Measurements from ENCODE around the gene SLCO3A1.

Gene SLCO3A1

DNA sequence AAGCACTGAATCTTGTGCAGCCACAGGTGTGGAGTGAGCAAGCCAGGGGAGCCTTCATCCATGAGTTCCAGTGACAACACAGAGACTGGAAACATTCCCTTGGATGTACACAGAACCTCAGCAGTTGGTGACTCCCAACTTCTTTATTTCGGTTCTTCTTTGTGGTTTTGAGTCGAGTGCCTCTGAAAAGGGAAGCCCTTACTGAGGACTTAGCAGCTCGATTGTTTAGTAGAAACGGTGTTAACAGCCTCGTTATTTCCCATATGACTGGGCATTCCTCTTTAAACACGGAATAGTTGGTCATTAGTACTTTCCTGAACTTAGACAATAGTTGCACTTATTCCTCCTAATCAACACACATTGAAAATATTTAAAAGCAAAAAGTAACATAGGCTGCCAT, 7.7 kb downstream of the SLCO3A1 start:
- Histone ChIP-seq H3K9me3 (ENCODE audit: insufficient read depth, low read depth, low read length) (no peaks in the 10 kb centered on the region), H3K4me1 (ENCODE audit: insufficient read depth, low read length) (peaks cover 8% of the 10 kb centered on the region), H3K27me3 (ENCODE audit: insufficient read depth, low read length) (no peaks in the 10 kb centered on the region), H3K4me3 (ENCODE audit: low read length) (no peak overlapping the region), H3K9ac (ENCODE audit: low read depth, low read length) (no peak overlapping the region), H3K27ac (ENCODE audit: low read depth, low read length) (no peak overlapping the region), H3K36me3 (ENCODE audit: insufficient read depth, low read length) (no peaks in the 10 kb centered on the region)
- WGBS = 80% methylated on average over 6 of the region's 6 CpGs

DNA sequence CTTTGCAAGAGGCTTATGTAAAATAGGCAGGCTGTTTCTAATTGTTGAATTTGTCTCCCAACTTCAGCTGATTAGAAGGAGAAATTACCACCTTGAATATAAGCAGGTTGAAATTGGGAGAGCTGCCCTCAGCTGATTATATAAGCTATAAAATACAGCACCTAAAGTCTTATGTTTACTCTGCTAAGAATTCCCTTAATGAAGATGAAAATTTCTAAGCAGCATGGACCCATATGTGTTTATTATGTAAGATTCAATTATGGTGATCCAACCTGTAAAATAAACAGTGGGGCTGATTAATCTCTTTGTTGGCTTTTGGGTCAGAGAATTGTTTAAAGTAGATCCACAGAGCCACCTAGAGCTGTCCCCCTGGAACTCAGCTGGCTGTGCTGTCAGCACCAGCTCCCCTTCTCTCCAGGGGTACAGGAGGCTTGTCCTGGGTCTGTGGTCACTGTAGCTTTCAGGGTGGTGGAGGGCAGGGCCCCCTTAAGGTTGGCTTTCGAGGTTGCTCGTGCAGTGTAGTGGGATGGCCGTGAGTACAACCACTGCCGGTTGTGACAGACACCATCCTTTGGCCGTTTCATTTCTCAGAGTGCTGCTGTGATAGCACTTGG, 9.5 kb downstream of the SLCO3A1 start:
- H3K27me3 ChIP-seq (ENCODE audit: insufficient read depth, low read length) = no peaks in the 10 kb centered on the region
- H3K9ac ChIP-seq (ENCODE audit: low read depth, low read length) = no peak overlapping the region
- WGBS = 89% methylated on average over 5 of the region's 5 CpGs
- peaks cover 20% of the 10 kb centered on the region for H3K4me1 ChIP-seq (ENCODE audit: insufficient read depth, low read length)
- H3K27ac ChIP-seq (ENCODE audit: low read depth, low read length) = no peak overlapping the region
- H3K4me3 ChIP-seq (ENCODE audit: low read length) = no peak overlapping the region
- no peaks in the 10 kb centered on the region for H3K36me3 ChIP-seq (ENCODE audit: insufficient read depth, low read length)
- H3K9me3 ChIP-seq (ENCODE audit: insufficient read depth, low read depth, low read length) = no peaks in the 10 kb centered on the region

DNA sequence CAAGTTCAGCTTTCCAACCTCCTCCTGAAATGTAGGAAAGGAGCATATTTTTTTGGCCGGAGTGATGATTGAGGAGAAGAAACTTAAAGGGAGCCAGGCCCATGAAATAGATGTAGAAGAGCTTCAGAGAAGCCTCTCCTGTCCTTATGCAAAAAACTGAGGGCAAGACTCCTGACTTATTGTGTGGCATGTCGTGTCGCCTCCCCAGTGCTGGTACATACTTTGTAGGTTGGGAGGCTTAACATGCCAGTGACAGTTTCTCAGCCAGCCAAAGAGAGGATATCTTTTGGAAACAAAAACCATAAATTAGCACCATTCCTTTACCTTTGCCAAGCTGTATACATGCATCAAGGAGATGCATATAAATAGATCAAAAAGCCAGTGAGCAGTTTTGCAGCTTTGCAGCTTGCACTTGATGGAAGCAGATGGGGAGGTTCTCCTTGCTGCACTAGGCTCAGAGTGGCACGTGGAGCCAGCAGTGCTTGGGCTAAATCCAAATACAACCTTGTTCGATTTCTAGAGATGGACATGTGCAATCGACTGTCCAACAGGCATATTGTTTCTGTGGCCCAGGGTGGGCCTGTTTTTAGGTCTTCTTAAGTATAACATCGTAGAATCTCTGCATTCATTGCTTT, 10.2 kb downstream of the SLCO3A1 start:
- no peaks in the 10 kb centered on the region for H3K27me3 ChIP-seq (ENCODE audit: insufficient read depth, low read length)
- peaks cover 20% of the 10 kb centered on the region for H3K4me1 ChIP-seq (ENCODE audit: insufficient read depth, low read length)
- H3K4me3 ChIP-seq (ENCODE audit: low read length) = no peak overlapping the region
- H3K36me3 ChIP-seq (ENCODE audit: insufficient read depth, low read length) = no peaks in the 10 kb centered on the region
- no peak overlapping the region for H3K27ac ChIP-seq (ENCODE audit: low read depth, low read length)
- no peaks in the 10 kb centered on the region for H3K9me3 ChIP-seq (ENCODE audit: insufficient read depth, low read depth, low read length)
- WGBS = 89% methylated on average over 7 of the region's 7 CpGs
- H3K9ac ChIP-seq (ENCODE audit: low read depth, low read length) = no peak overlapping the region

DNA sequence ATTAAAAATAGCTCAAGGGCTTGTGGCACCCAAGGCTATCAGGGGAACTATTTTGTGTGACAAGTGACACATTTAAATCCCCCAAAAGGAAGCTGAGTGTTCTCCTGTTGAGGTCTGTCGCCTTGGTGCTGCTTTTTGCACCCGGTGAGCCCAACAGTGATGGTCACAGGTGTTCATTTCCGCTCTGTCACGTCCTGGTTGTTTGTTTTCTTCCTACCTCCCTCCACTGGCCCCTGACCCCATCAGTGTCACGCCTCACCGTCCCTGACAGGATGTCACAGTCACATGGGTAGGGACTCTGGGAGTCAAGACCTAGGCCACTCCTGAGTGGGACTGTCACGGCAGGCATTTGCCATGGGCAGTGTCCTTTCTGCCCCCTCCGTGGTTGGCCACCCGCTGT, 11.2 kb downstream of the SLCO3A1 start:
- Histone ChIP-seq H3K9ac (ENCODE audit: low read depth, low read length) (no peak overlapping the region), H3K27ac (ENCODE audit: low read depth, low read length) (no peak overlapping the region), H3K36me3 (ENCODE audit: insufficient read depth, low read length) (no peaks in the 10 kb centered on the region), H3K27me3 (ENCODE audit: insufficient read depth, low read length) (no peaks in the 10 kb centered on the region), H3K9me3 (ENCODE audit: insufficient read depth, low read depth, low read length) (no peaks in the 10 kb centered on the region), H3K4me3 (ENCODE audit: low read length) (no peak overlapping the region), H3K4me1 (ENCODE audit: insufficient read depth, low read length) (peaks cover 20% of the 10 kb centered on the region)
- 90% methylated on average over 9 of the region's 9 CpGs for WGBS

DNA sequence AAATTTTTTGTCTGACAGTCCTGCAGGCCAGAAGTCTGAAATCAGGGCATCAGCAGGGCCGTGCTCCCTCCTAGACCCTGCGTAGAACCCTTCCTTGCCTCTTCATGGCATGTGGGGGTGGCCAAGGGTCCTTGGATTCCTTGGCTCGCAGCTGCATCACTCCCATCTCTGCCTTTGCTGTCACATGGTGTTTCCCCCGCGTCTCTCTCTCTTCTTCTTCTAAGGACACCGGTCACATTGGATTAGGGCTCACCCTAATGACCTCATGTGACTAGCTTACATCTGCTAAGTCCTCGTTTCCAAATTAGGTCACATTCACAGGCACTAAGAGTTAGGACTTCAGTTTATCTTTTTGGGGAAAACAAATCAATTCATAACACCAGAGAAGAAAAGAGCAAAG, 12.0 kb downstream of the SLCO3A1 start:
- Histone ChIP-seq H3K27ac (ENCODE audit: low read depth, low read length) (no peak overlapping the region), H3K27me3 (ENCODE audit: insufficient read depth, low read length) (no peaks in the 10 kb centered on the region)

DNA sequence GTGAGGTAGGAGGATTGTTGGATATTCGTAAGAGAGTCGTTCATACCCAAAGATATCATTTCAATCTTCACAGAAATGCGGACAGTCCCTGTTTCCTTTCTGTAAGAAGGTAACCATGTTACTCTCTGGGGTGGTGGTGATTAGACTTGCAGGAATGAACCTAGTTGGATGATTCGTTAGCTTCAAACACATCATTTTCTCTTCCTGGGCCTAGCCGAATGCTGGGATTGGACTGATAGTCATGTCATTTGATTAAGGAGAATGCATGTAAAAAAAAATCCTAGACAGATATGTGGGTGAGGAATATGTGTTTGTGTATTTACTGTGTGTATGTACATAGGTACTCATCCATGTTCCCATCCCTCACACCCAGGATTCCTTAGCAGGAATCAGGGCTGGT, 12.4 kb downstream of the SLCO3A1 start:
- no peaks in the 10 kb centered on the region for H3K9me3 ChIP-seq (ENCODE audit: insufficient read depth, low read depth, low read length)
- no peak overlapping the region for H3K27ac ChIP-seq (ENCODE audit: low read depth, low read length)
- peaks cover 20% of the 10 kb centered on the region for H3K4me1 ChIP-seq (ENCODE audit: insufficient read depth, low read length)
- H3K36me3 ChIP-seq (ENCODE audit: insufficient read depth, low read length) = no peaks in the 10 kb centered on the region
- H3K27me3 ChIP-seq (ENCODE audit: insufficient read depth, low read length) = no peaks in the 10 kb centered on the region
- H3K4me3 ChIP-seq (ENCODE audit: low read length) = no peak overlapping the region
- no peak overlapping the region for H3K9ac ChIP-seq (ENCODE audit: low read depth, low read length)
- 78% methylated on average over 4 of the region's 5 CpGs for WGBS

More for the DNA sequence above, 12.0 kb downstream of the SLCO3A1 start:
- no peaks in the 10 kb centered on the region for H3K9me3 ChIP-seq (ENCODE audit: insufficient read depth, low read depth, low read length)
- no peak overlapping the region for H3K9ac ChIP-seq (ENCODE audit: low read depth, low read length)
- WGBS = 95% methylated on average over 7 of the region's 7 CpGs
- H3K36me3 ChIP-seq (ENCODE audit: insufficient read depth, low read length) = no peaks in the 10 kb centered on the region
- no peak overlapping the region for H3K4me3 ChIP-seq (ENCODE audit: low read length)
- peaks cover 20% of the 10 kb centered on the region for H3K4me1 ChIP-seq (ENCODE audit: insufficient read depth, low read length)

DNA sequence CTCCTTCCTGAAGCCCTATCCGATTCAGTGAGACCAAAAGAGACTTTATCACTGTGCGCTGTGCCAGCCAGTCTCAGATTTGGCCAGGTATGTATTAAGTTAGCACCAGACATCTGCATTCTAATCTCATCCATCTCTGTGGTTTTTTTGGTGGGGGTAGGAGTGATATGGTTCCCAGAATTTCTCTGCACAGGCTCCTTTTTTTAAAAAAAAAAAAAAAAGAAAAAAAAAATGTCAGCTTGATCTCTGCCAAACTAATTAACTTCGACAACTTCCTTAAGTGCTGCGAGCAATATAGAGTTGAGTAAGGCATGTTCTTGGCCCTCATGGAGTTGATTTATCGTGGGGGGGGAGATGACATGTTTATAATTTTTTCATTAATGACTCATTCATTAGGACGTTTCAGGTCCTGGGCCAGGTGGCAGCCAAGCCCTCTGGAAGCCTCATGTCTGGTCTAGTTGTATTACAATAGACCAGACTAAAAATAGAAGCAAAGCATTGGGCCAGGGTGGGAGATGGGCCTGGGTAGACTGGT, 12.9 kb downstream of the SLCO3A1 start:
- no peaks in the 10 kb centered on the region for H3K27me3 ChIP-seq (ENCODE audit: insufficient read depth, low read length)
- H3K4me1 ChIP-seq (ENCODE audit: insufficient read depth, low read length) = peaks cover 20% of the 10 kb centered on the region
- no peak overlapping the region for H3K9ac ChIP-seq (ENCODE audit: low read depth, low read length)
- 89% methylated on average over 5 of the region's 6 CpGs for WGBS
- H3K4me3 ChIP-seq (ENCODE audit: low read length) = no peak overlapping the region
- no peaks in the 10 kb centered on the region for H3K9me3 ChIP-seq (ENCODE audit: insufficient read depth, low read depth, low read length)
- H3K27ac ChIP-seq (ENCODE audit: low read depth, low read length) = no peak overlapping the region
- no peaks in the 10 kb centered on the region for H3K36me3 ChIP-seq (ENCODE audit: insufficient read depth, low read length)

DNA sequence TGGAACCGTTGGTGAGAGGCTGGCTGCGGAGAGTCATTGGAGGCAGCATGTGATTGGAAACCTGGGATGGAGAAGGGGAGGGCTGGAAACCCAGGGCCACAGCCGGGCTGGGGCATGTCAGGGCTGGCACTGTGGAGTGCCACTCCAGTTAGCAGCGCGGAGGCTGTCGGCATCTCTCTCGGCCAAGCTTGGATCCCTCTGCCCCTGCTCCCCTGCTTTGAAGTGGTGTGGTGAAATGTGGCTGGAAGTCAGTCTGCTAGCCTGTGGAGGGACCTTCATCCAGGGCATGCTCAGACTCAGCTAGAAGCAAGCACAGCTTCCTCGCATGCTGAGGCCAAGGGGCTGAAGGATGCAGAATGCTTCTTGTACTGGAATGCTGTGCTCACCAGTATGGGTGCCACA, 13.5 kb downstream of the SLCO3A1 start:
- no peak overlapping the region for H3K9ac ChIP-seq (ENCODE audit: low read depth, low read length)
- H3K27ac ChIP-seq (ENCODE audit: low read depth, low read length) = no peak overlapping the region
- no peaks in the 10 kb centered on the region for H3K9me3 ChIP-seq (ENCODE audit: insufficient read depth, low read depth, low read length)
- H3K4me3 ChIP-seq (ENCODE audit: low read length) = no peak overlapping the region
- no peaks in the 10 kb centered on the region for H3K36me3 ChIP-seq (ENCODE audit: insufficient read depth, low read length)
- H3K27me3 ChIP-seq (ENCODE audit: insufficient read depth, low read length) = no peaks in the 10 kb centered on the region
- 89% methylated on average over 8 of the region's 8 CpGs for WGBS
- peaks cover 20% of the 10 kb centered on the region for H3K4me1 ChIP-seq (ENCODE audit: insufficient read depth, low read length)

DNA sequence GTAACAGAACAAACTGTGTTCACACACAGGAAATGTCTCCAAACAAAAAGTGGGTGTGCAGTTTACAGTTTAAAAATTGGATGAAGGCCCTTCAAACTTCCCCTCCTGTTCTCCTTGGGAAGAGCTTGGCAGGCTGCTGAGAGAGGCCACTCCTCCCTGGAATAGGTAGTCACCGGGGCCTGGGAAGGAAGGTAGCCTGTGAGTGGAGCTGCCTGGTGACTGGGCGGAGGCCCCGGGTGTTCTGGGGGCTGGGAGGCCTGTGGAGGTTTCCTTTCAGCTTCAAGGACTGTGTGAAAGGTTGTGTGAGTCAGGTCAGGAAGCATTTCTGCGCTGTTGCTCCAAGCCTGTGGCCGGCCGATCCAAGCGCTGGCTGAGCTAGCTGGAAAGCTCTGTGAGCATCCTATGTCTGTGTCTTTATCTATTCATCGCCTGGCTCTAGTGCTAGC, 14.1 kb downstream of the SLCO3A1 start:
- no peaks in the 10 kb centered on the region for H3K9me3 ChIP-seq (ENCODE audit: insufficient read depth, low read depth, low read length)
- no peak overlapping the region for H3K27ac ChIP-seq (ENCODE audit: low read depth, low read length)
- whole genome bisulfite sequencing = 63% methylated on average over 8 of the region's 8 CpGs
- no peaks in the 10 kb centered on the region for H3K27me3 ChIP-seq (ENCODE audit: insufficient read depth, low read length)
- no peak overlapping the region for H3K4me3 ChIP-seq (ENCODE audit: low read length)
- no peaks in the 10 kb centered on the region for H3K36me3 ChIP-seq (ENCODE audit: insufficient read depth, low read length)
- H3K9ac ChIP-seq (ENCODE audit: low read depth, low read length) = no peak overlapping the region
- H3K4me1 ChIP-seq (ENCODE audit: insufficient read depth, low read length) = peaks cover 20% of the 10 kb centered on the region

DNA sequence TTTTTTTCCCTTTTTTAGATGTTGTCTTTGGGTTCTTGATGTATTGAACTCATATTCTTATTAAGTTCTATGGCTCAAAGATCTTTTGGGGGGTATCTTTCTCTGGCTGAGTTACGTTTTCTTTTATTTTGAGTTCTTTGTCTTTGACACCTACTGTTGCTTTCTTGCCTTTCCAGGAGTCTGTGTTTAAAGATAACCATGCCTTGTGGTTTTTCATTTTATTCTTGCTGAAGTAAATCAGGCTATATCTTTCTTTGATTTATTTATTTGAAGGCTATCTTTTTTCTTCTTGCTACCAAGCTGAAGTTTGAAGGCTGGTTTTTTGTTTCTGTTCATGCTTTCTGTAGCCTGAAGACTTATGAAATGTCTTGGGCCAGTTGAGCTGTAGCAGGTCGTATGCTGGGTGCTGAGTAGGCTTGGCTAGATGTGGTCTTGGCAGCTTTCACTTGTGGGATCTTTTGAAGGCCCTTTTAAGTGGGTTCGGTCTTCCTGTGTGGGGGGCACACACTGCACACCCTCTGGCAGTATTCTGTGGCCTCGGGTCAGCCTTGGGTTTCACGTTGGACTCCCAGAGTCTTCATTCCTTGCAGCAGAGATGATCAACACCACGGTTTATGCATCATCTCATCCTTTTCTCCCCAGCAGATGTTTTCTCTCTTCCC, 17.5 kb downstream of the SLCO3A1 start:
- no peak overlapping the region for H3K9ac ChIP-seq (ENCODE audit: low read depth, low read length)
- H3K27ac ChIP-seq (ENCODE audit: low read depth, low read length) = no peak overlapping the region
- H3K36me3 ChIP-seq (ENCODE audit: insufficient read depth, low read length) = no peaks in the 10 kb centered on the region
- no peaks in the 10 kb centered on the region for H3K27me3 ChIP-seq (ENCODE audit: insufficient read depth, low read length)
- H3K9me3 ChIP-seq (ENCODE audit: insufficient read depth, low read depth, low read length) = no peaks in the 10 kb centered on the region
- H3K4me3 ChIP-seq (ENCODE audit: low read length) = no peak overlapping the region
- H3K4me1 ChIP-seq (ENCODE audit: insufficient read depth, low read length) = peaks cover 16% of the 10 kb centered on the region; the same call in 1 of the 2 replicates
- WGBS = 89% methylated on average over 6 of the region's 6 CpGs

DNA sequence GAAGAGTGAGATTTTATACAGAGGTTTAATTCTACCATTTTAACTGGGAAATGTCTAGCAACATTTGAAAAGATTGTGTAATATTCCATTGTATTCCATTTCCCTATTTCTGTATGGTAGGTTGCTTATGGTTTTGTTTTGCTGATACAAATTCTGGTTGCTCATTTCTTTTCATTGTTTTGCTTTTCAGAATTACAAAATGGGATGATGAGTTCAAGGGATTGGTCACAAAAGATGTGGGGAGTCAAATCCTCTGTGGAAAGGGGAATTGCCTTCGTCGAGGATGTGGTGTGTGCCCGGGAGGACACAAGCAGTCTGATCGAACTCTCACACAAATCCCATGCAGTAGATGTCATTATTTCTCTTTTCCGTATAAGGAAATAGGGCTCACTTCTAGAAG, 18.3 kb downstream of the SLCO3A1 start:
- Histone ChIP-seq H3K4me3 (ENCODE audit: low read length) (no peak overlapping the region), H3K9me3 (ENCODE audit: insufficient read depth, low read depth, low read length) (no peaks in the 10 kb centered on the region), H3K9ac (ENCODE audit: low read depth, low read length) (no peak overlapping the region), H3K36me3 (ENCODE audit: insufficient read depth, low read length) (no peaks in the 10 kb centered on the region), H3K27ac (ENCODE audit: low read depth, low read length) (no peak overlapping the region), H3K27me3 (ENCODE audit: insufficient read depth, low read length) (no peaks in the 10 kb centered on the region), H3K4me1 (ENCODE audit: insufficient read depth, low read length) (peaks cover 12% of the 10 kb centered on the region; the same call in 1 of the 2 replicates)
- 95% methylated on average over 5 of the region's 5 CpGs for WGBS
